Endothelial cell of umbilical vein (primary cell): Measurements from ENCODE around the gene FANCC.

ENCODE experiments used
- CTCF ChIP-seq, 2 donors: IDR thresholded peaks; 1 replicate in 1 of 2; 2 replicates in 1 of 2; pipeline ENCODE4 v1.5.1; 2011; ENCODE audit warnings: low read length in 2 of 2, mild to moderate bottlenecking in 2 of 2, moderate library complexity in 2 of 2, control low read depth in 1 of 2, inconsistent platforms in 1 of 2, low read depth in 1 of 2; ENCODE audit not compliant: insufficient read depth in 1 of 2; ENCODE audit errors: extremely low read depth in 1 of 2
- MYC ChIP-seq: IDR thresholded peaks from one replicate; pipeline ENCODE4 v1.6.1; 2011; ENCODE audit warnings: mild to moderate bottlenecking, low read depth, low read length
- POLR2A ChIP-seq: IDR thresholded peaks from 2 replicates; pipeline ENCODE4 v1.6.1; 2012; ENCODE audit warnings: low read depth, mild to moderate bottlenecking, control low read depth, low read length
- POLR2AphosphoS5 ChIP-seq: IDR thresholded peaks from 2 replicates; pipeline ENCODE4 v1.6.1; 2012; ENCODE audit warnings: low read depth, mild to moderate bottlenecking, control low read depth, low read length, moderate library complexity; ENCODE audit not compliant: insufficient read depth
- TF ChIP-seq, protein P1 (sequence below): IDR thresholded peaks from 2 replicates; pipeline ENCODE4 v1.6.1; 2011; ENCODE audit not compliant: insufficient read depth, insufficient read length

DNA sequence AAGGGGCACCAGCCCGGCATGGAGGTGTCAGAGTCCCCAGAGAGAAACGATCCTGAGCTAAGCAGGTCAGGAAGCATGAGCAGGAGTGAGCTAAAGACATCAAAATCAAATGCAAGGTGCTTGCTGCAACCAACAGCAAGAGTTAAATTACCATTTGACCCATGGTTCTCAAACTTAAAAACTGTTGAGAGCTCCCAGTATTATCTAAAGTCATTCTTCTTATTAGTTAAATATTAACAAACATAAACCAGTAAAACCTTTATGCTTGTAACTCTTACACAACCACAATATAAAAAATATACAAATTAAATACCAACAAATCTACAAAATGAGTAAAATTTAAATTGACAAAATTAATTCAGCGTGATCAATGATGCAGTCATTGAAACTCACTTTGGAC lies 51.5 kb downstream of the FANCC start:
- no peak for TF ChIP-seq CTCF (IDR thresholded peaks at IDR 0.05; ENCODE audit: extremely low read depth in 1 of 2, insufficient read depth in 1 of 2, low read depth in 1 of 2, low read length in 2 of 2)
- TF ChIP-seq, protein P1, sequence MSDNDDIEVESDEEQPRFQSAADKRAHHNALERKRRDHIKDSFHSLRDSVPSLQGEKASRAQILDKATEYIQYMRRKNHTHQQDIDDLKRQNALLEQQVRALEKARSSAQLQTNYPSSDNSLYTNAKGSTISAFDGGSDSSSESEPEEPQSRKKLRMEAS: no peak
- no peak for TF ChIP-seq MYC
- TF ChIP-seq POLR2A: no peak
- no peak for TF ChIP-seq POLR2AphosphoS5
